Skeletal muscle satellite cell (primary cell): ENCODE results near the gene C3orf22.

ENCODE experiments used
- H3K27me3 ChIP-seq: 2 replicates; pipeline ENCODE4 v1.7.0; 2013; ENCODE audit warnings: low read length; ENCODE audit not compliant: control insufficient read depth, insufficient read depth
- H3K36me3 ChIP-seq: 2 replicates; pipeline ENCODE4 v1.7.0; 2013; ENCODE audit warnings: mild to moderate bottlenecking, control low read depth, low read length; ENCODE audit not compliant: insufficient read depth
- H3K4me1 ChIP-seq: 2 replicates; pipeline ENCODE4 v1.7.0; 2013; ENCODE audit warnings: low read length; ENCODE audit not compliant: control insufficient read depth, insufficient read depth
- H3K4me2 ChIP-seq: 2 replicates; pipeline ENCODE4 v1.7.0; 2013; ENCODE audit warnings: mild to moderate bottlenecking, low read length
- H3K4me3 ChIP-seq: 2 replicates; pipeline ENCODE4 v1.7.0; 2013; ENCODE audit warnings: low read length
- H3K9ac ChIP-seq: 2 replicates; pipeline ENCODE4 v1.7.0; 2013; ENCODE audit warnings: mild to moderate bottlenecking, low read depth, low read length, moderate library complexity
- H3K9me3 ChIP-seq: replicated peaks from 2 replicates; pipeline ENCODE4 v1.7.0; 2013; ENCODE audit warnings: mild to moderate bottlenecking, control low read depth, low read length

The C3orf22 gene

GRCh38 chr3:126555795-126556636 is 2.7 kb downstream of the C3orf22 start:
- Histone ChIP-seq H3K9ac (no peak overlapping the region), H3K4me3 (no peak overlapping the region), H3K27me3 (peaks cover 65% of the 10 kb centered on the region), H3K4me1 (no peaks in the 10 kb centered on the region), H3K4me2 (no peak overlapping the region), H3K36me3 (no peaks in the 10 kb centered on the region), H3K9me3 (no peaks in the 10 kb centered on the region)

DNA sequence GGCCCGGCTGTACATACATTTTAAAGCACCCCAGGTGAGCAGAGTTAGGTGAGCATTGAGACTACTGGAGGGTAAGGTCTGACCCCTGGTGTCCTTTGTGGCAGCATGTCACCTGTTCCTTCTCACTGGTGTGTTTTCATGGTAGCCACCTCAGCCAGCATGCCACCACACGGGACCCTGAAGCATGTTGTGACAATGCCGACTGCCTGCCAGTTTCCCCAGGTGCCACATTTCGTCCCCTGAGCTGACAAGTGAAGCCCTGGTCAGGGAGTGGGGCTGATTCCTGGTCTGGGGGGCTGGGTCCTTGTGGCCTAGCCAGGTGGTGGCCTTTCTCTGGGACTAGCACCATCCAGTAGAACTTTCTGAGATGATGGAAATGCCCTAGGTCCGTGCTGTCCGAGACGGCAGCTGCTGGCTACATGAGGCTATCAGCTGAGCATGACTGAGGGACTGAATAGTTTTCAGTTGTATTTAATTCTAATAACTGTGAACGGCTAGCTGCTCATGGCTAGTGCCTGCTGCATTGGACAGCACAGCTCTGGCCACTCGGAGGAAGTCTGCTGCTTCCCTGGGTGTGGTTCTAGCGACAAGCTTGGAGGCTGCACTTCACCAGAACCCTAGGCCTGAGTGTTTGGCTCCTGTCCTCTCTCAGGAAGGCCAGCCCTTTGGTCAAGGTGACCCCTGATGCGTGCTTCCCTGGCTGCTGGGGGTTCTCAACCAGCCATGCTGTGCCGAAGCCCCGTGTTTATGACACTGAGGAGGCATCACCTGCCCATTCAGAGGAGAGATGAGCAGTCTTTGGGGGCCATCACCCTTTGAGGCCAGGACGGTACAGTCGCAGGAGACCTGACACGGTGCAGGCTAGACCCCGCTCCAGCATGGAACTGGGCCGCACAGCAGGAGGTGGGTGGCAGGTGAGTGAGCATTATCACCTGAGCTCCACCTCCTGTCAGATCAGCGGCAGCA is 3.9 kb downstream of the C3orf22 start:
- H3K27me3 ChIP-seq, result peaks cover 66% of the 10 kb centered on the region
- no peak overlapping the region for H3K4me2 ChIP-seq
- no peaks in the 10 kb centered on the region for H3K4me1 ChIP-seq
- H3K4me3 ChIP-seq, result no peak overlapping the region
- no peaks in the 10 kb centered on the region for H3K9me3 ChIP-seq
- no peak overlapping the region for H3K9ac ChIP-seq
- H3K36me3 ChIP-seq, result no peaks in the 10 kb centered on the region

DNA sequence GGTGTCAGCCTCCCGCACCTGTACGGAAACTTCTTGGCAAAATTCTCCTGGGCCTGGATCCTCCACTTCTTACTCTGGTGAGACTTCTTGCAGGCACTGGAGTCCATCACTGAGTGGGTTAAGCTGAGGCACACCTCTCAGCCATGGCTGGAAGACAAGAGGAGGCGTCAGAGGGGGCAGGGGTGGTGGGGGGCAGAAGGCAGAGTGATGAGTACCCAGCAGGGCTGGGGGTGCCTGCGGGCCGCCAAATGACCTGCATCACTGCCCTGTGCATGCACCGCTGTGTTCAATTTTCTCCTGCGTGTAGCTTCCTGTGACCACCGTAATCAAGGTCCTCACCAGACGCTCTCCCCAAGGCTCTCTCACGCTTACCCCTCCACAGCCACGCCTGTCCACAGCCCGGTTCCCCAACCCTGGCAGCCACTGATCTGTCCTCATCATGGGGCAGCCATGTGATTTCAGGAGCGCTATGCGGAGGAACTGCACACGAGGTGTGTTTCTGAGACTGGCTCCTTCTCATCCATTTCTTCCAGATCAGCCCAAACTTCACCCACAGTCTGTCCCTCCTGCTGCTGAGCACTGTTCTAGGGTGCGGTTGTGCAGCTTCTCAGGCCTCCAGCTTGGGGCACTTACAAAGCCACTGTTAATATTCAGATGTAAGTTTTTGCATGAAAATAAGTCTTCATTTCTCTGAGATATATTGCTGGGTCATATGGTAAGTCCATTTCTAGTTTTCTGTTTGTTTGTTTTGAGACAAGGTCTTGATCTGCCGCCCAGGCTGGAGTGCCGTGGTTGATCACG is 5.2 kb downstream of the C3orf22 start:
- H3K27me3 ChIP-seq, result peaks cover 66% of the 10 kb centered on the region

GRCh38 chr3:126552688-126553283 is 5.9 kb downstream of the C3orf22 start:
- Histone ChIP-seq H3K4me3 (no peak overlapping the region), H3K4me1 (no peaks in the 10 kb centered on the region), H3K9ac (no peak overlapping the region), H3K4me2 (no peak overlapping the region), H3K9me3 (no peaks in the 10 kb centered on the region), H3K27me3 (peaks cover 68% of the 10 kb centered on the region), H3K36me3 (no peaks in the 10 kb centered on the region)

More for the DNA sequence above, 5.2 kb downstream of the C3orf22 start:
- Histone ChIP-seq H3K36me3 (no peaks in the 10 kb centered on the region), H3K4me1 (no peaks in the 10 kb centered on the region), H3K4me2 (no peak overlapping the region), H3K4me3 (no peak overlapping the region), H3K9ac (no peak overlapping the region), H3K9me3 (no peaks in the 10 kb centered on the region)

GRCh38 chr3:126551839-126552687 is 6.7 kb downstream of the C3orf22 start:
- H3K9me3 ChIP-seq, result no peaks in the 10 kb centered on the region
- H3K4me3 ChIP-seq, result no peak overlapping the region
- peaks cover 75% of the 10 kb centered on the region for H3K27me3 ChIP-seq
- no peaks in the 10 kb centered on the region for H3K4me1 ChIP-seq
- no peaks in the 10 kb centered on the region for H3K36me3 ChIP-seq
- no peak overlapping the region for H3K4me2 ChIP-seq
- no peak overlapping the region for H3K9ac ChIP-seq

GRCh38 chr3:126551121-126551838 is 7.5 kb downstream of the C3orf22 start:
- Histone ChIP-seq H3K4me1 (no peaks in the 10 kb centered on the region), H3K9ac (no peak overlapping the region), H3K4me2 (no peak overlapping the region), H3K36me3 (no peaks in the 10 kb centered on the region), H3K4me3 (no peak overlapping the region), H3K27me3 (peaks cover 83% of the 10 kb centered on the region), H3K9me3 (no peaks in the 10 kb centered on the region)

DNA sequence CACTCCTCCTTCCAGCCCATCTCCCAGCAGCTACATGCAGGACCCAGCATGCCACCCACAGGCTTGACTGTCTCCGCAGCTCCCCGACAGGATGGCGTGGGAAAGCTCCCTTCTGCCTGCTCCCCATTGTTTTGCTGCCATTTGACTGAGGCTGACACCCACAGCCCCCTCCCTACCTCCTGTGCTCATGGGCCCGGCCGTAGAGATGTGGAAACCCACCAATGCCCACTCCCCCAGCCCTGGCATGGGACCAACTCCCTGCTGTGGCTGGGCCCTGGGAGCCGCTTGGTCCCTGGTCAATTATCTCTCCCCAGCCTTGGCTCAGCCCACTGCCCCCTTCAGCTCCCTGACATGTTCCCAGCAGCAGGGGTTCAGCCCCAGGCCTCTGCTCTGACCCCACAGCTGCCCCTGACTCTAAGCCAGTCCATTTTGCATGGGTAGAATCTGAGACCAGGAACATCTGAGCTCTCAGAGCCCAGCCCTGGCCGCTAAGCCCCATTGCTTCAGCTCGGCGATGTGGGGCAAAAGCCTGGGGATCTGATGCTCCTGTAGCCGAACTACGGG is 8.2 kb downstream of the C3orf22 start:
- Histone ChIP-seq H3K9ac (no peak overlapping the region), H3K4me1 (no peaks in the 10 kb centered on the region), H3K27me3 (peaks cover 84% of the 10 kb centered on the region), H3K4me2 (no peak overlapping the region), H3K36me3 (no peaks in the 10 kb centered on the region), H3K4me3 (no peak overlapping the region), H3K9me3 (no peaks in the 10 kb centered on the region)

GRCh38 chr3:126549861-126550487 is 8.8 kb downstream of the C3orf22 start:
- Histone ChIP-seq H3K4me3 (no peak overlapping the region), H3K4me1 (no peaks in the 10 kb centered on the region), H3K9ac (no peak overlapping the region), H3K9me3 (no peaks in the 10 kb centered on the region), H3K36me3 (no peaks in the 10 kb centered on the region), H3K27me3 (peaks cover 89% of the 10 kb centered on the region), H3K4me2 (no peak overlapping the region)

- H3K4me2 ChIP-seq, result no peak overlapping the region
- H3K27me3 ChIP-seq, result peaks cover 91% of the 10 kb centered on the region
- H3K9me3 ChIP-seq, result no peaks in the 10 kb centered on the region
- no peaks in the 10 kb centered on the region for H3K36me3 ChIP-seq
- no peak overlapping the region for H3K4me3 ChIP-seq
- no peak overlapping the region for H3K9ac ChIP-seq
- no peaks in the 10 kb centered on the region for H3K4me1 ChIP-seq
Measured at GRCh38 chr3:126548556-126549466, 9.9 kb downstream of the C3orf22 start.
